SW 1271 (cell line): ENCODE results near the gene CACNA1C.

Source experiments
- DNase-seq, 2 experiments: peaks; one replicate each; lab custom pipeline; 2025; lab: John Stamatoyannopoulos, UW

Gene CACNA1C

DNA sequence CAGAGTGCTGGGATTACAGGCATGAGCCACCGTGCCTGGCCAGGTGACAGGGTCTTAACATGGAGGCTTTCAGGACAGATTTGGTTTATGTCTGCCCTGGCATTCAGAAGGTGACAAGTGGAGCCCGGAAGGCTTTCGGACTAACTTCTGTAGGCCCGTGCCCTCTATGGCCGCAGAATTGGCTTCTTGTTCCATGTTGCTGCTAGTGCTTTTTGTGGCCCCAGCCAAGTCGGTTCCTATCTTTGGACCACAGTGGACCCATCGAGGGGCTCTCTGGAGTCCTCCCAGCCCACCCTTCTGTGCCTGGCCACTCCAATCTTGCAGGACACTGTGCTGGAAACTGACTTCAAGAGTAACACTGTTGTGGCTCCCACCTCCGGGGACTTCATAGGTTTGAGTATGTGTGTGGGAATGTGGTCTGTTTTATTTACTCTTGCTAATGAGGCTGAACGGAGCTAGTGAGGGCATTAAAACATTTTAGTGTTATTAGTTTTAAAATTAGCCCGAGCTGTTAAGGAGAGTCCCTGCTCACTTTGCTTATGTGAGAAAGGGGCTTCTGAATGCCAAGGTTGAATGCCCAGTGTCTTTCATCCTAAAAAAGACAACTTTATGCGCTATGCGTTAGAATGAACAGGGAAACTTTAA, 245.9 kb downstream of the CACNA1C start:
- DNase-seq, result no peak

DNA sequence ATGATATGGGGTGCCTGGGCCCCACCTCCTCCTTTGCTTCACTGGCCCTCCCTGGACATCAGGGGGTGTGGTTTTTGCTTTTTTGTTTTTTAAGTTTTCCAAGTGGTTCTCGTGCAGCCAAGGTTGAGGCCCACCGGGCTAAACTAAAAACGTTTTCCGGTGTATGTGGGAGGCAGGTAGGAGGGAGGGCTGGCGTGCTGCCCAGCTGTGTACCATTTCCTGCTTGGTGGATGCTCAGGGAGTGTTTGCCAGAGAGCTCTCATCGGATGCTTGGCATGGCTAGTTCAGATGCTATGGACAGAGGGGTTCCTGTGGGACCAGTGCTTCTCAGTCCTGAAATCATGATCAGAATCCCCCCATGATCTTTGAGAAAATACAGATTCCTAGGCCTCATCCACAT, 246.4 kb downstream of the CACNA1C start:
- no peak for DNase-seq

DNA sequence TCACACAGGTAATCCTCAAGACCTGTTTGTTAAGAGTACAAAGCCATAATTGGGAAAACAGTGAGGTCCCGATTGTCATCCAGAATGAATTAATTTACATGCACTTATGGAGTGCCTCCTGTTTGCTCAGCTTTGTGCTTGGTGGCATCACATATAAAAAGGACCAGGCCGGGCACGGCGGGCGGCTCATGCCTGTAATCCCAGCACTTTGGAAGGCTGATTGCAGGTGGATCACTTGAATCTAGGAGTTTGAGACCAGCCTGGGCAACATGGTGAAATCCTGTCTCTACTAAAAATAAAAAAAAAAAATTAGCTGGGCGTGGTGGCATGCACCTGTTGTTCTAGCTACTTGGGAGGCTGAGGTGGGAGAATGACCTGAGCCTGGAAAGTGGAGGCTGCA, 247.4 kb downstream of the CACNA1C start:
- no peak for DNase-seq

DNA sequence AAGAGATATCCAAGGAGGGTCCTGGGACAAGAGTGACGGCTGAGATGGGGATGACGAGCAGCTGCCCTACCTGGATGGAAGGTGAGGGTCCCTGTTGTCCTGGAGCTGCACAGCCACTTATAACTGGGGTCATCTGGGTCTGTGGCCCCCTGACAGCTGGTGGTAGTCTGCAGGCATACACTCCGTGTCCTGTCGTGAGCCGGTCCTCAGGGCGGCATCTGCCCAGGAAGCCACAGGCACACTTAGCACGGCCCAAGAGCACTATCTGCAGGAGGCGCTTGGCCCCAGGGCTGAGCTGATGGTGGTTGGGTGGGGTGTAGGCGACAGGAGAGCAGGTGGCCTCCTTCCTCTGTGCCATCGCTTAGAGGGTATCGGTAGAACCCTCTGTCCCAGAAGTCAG, 248.1 kb downstream of the CACNA1C start:
- no peak for DNase-seq

DNA sequence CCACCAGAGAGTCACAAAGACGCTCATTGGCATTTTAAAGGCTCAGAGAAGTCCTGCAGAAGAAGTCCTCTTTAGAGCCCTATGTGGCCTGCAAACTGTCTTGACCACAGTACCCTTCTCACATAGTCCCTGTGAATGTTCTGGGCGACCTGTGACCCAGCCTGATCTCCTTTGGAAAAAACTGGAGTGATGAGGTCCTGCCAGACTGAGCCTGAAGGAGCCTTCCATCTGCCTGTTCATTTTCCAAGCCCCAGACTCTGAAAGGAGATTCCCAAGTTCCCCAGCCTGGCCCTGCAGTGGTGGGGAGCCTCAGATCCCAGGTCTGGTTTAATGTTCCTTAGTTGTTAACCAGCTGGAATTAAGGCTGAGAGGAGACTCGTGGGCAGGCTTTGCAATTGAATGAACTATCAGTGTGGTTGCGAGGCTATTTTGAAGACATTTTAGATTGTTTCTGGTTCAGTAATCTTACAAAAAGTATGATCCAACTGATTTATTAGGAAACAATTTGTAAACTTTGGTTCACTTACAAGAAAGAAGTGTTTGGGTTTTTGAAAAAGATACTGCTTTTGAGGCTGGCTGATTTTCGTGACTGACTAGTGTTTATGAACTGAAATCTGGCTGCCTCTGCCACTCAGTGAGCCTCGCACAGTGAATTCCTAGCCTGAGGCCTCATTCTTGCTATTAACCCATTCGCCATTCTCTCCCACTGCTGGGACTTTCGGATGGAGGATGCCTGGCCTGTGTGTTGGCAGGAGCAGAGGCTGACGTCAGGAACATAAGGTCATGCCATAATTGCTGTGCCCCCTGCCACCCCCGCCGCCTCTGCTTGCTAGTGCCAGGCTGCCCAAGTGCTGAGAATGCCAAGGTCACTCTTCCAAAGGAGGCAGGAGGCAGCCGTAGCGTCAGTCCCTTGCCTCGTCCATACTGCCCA, 249.0 kb downstream of the CACNA1C start:
- DNase-seq, result no peak

DNA sequence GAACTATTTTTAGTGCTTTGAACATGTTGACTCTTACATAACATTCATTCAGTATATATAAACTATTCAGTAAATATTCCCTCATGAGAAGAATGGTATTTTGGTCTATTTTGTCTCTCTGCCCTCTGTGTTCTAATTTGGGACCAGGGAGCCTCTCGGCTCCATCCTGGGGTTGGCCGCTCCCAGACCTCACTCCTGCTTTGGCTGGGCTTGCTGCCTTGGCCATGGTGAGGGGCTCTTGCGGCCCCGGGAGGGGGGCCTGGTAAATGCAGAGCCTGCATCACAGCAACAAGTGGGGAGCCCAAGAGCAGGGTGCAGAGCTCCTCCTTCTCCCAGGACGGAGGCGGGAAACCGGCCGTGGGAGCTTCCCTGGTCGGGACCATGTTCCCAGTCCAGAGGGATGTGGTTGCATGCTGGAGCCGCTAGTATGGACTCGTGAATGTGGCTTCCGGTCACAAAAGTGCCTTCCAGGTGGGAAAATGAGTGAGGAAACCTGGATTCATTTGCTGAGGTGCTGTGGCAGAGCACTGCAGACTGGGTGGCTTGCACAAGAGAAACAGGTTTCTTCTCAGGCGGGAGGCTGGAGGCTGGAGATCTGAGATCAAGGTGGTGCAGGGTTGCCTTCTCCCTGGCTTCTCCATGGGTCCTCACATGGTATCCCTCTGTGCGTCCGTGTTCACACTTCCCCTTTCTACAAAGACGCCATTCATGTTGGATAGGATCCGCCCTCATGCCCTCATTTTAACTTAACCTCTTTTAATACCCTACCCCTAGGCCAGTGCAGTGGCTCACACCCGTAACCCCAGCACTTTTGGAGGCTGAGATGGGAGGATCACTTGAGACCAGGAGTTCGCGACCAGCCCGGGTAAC, 250.2 kb downstream of the CACNA1C start:
- no peak for DNase-seq

DNA sequence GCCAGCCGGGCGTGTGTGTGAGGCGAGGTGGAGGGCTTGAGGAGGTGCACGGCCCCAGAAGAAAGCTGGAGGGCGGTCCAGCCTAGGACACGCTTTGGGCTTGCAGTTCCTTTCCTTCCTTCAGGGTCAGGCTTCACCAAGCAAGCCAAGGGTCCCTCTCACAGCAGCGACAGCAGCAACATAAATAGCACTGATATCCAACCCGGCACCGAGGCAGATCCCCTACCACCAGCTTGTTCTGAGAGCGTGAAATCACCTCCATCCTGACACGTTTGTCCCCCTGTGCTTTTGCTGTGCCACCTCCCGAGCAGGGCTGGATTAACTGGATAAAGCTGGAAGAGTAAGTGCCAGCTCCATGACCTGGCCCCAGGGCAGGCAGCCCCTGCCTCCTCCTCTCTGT, 251.4 kb downstream of the CACNA1C start:
- no peak for DNase-seq

DNA sequence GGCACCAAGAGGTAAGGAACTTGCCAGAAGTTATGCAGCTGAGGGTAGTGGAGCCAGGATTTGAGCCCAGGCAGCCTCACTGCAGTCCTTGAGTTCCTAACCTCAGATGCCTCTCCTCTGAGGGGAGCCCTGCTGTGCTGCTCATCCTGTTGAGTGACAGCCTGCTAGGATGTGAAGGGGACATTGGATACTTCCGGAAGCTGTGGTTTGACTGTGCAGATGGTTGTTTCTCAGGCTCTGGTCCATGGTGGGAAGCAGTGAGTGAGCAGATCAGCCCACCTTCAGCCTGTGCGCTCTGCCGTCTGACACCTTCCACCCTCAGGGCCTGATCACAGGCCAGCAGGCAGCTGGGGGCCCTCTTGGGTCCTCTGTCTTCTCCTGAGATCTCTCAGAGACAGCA, 253.2 kb downstream of the CACNA1C start:
- DNase-seq, result no peak

DNA sequence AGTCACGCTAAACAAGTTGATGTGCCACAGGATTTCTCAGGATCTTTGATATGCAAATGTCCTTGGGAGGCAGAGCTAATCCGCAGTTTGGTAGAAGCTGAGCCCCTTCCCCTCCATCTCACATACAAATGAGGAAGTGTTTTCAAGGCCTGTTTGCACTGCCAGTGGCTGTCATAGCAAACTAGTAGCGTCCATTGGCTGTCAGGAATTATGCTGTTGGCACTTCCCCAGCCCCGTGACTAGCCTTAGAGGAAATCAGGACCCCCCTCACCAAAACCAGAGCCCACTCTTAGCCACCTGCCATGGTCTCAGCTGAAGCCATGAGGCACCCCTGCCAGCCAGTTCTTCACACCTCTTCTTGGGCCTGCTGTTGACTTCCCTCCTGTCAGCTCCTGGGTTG, 253.9 kb downstream of the CACNA1C start:
- no peak for DNase-seq

DNA sequence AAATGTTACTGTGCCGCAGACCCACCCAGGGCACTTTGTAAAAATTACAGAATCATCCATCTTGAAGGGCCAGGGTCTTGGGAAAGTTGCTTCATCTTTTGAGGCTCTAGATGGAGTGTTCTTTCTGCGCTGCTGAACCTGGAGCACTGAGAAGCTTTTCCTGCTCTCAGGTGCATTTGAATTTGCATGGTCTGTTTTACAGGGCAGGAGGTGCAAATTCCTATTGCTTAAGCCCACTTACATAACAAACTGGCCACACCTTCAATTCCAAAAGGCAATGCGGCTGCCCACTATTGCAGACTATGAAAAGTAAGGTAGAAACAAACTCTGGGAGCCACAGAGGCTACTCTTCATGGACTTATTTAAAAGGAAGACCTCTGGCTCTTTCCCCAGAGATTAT, 254.8 kb downstream of the CACNA1C start:
- DNase-seq, result no peak

DNA sequence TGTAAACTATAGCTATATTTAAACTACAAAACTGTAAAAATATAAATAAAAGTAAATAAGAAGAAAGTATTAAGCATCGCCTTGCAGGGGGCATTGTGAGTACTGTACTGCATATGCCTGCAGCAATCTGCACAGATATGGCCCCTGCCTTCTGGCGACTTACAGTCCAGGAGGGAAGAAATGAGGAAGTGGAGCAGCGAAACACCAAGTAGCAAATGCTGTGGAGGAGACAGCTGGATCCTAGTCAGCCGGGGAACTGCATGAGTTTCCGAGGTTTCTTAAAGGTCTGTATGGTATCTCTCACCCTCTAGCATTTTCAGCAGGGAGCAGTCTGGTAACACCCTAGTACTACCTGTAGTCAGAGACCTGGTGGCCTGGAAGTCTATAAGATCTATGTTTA, 256.9 kb downstream of the CACNA1C start:
- DNase-seq, result no peak

DNA sequence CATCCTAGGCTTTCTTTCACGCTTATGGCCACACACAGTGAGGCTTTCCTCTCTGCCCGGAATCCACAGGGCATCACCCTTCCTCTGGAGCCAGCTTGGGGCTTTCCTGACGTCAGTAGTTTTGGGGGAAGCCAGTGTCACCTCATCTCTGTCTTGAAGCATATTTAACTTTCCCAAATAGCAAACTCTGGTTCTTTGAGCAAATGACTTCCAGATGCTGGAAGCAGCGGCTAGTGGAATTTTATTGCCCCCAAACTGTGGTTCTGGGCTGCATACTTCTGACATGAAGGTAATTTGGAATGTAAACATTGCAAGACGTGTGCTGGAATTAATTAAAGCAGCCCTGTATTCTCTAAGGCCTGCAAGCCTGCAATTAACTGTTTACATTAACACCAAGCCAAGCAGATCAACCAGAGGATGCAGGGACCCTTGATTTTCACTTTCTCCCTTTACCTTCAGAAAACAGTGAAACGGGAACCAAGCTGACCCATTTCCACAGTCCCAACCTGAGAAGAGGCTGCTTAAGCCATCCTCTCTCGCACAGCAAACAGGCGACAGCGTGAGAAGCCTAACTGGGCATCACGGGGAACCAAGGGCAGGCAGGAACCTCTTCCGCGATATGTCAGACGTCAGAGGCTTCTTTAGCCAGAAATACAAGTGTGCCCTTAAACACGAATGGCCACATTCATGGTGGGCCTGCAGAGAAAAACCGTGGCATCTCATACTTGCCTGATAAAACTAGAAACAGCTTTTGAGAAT, 258.4 kb downstream of the CACNA1C start:
- no peak for DNase-seq

DNA sequence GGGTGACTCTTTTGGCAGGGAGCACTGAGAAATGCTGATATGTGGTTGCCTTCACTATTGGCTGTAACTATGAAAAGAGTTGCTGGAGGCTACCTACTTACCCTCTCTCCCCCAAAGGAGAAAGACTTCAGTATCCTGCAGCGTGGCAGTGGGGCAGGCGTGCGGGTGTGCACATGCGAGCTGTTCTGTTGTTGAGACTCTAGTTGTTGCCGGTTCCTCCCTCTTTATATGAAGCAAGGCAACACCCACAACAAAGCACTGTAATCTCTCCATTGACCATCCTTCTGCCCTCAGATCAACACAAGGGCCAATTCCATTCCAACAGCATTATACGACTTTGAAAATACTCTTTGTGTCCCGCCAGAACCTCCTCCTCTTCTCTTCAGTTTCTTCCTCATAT, 259.4 kb downstream of the CACNA1C start:
- DNase-seq, result no peak

DNA sequence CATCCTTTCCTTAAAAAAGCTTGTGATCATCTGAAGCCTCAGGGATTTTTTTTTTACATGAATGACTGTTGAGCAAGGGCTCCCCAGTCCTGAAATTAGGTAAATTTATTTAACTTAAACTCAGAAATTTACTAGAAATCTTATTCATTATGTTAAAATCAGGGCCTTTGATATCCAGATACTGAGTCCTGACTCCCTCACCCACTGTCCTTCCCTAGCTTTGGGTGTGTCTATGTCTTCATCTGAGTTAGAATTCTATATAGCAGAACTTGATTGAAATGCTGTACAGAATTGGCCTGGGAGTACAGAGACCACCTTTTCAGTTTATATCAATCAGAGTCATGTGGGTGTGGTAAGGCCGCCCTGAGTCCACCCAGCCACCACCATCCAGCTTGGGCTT, 260.0 kb downstream of the CACNA1C start:
- DNase-seq, result no peak

DNA sequence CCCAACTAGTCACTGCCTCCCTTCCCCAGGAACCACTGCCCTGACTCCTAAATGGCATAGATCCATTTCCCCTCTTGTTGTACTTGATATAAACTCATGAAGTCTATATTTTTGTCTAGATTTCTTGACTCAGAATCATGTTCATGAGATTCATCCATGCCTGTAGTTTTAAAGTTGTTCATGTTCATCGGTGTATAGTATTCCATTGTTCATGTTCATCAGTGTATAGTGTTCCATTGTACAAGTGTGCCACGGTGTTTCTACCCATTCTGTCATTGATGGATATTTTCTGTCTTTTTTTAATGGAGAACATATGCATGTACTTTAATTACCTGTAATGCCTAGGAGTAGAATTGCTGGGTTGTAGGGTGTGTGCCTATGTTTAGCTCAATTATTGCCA, 261.7 kb downstream of the CACNA1C start:
- no peak for DNase-seq

DNA sequence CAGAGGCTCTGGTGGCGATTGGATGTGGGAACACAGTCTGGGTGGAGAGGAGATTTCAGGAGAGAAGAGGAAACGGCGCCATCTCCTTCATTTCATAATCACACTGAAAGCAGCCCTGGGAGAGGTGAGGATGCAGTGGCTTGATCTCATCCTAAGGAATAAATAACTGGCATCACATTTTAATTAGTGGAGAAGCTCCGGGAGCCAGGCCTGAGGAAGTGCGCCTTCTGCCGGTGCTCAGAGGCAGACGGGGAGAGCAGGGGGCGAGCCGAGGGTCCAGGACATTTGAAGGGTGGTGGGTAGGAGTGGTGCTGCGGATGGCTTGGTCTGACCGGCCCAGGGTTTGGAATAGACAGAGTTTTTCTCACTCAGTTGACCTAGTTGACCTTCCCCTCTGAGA, 265.0 kb downstream of the CACNA1C start:
- no peak for DNase-seq

DNA sequence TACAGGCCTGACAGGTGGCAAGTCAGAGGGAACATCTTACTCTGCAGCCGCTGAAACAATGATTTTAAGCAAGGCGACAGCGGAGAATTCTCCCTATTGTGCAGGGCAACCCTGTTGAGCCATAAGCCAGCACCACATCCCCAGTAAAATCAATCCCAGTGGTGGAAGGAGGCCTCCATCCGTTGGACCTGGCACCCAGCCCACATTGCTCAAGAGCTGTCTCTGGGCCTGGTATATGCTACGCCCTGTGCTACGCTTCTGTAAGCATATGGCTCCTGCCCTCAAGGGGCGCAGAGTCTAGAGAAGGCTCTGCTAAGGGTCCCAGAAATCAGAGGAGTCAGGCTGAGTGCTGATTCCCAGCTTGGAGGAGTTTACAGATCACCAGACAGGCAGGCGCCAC, 265.5 kb downstream of the CACNA1C start:
- DNase-seq, result no peak

DNA sequence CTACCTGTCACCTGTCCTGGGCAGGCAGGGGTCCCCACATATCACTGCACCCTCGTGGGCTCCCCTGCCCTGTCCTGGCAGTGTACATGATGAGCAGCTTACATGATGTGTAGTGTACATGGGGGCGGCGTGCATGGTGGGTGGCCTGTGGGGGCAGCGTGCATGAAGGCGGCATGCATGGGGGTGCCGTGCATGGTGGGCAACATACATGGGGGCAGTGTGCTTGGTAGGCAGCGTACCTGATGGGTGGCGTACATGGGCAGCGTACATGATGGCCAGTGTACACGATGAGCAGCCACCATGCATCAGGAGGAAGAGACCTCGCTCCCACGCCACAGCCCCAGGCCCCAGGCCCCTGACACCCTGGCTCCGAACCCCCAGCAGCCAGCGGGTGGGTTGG, 266.3 kb downstream of the CACNA1C start:
- DNase-seq, result no peak

DNA sequence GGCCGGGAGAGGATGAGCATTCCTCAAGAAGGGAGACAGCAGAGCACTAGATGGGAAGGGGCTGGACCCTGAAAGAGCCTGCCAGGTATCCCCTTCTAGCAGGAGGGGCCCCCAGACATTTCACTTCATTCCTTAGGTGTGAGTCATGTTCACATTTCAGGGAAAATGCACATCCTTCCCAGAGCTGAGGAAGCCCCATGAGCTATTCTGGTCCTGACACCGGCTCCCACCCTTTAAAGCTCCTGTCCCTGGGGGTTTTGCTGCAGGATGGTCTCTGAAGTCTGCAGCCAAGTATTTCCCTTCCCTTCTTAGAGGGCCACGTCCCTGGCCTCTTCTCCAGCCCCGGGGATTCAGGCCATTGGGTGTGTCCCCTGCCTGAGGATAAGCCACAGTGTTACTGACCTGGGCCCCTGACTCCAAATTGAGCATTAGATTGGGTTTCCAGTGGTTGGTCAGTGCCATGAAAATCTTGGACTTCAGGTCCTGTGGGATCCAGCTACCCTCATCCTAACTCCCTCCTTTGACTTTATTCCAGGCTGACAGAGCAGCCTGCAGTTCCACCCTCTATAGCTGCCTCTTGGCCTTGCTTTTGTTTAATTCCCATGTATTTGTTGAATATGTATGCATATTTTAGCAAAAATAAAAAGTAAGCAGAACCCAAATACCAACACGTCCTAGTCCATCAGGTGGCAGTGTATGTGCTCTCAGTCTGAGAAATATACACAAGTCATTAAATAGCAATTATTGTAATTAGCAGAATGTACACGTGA, 267.1 kb downstream of the CACNA1C start:
- no peak for DNase-seq

DNA sequence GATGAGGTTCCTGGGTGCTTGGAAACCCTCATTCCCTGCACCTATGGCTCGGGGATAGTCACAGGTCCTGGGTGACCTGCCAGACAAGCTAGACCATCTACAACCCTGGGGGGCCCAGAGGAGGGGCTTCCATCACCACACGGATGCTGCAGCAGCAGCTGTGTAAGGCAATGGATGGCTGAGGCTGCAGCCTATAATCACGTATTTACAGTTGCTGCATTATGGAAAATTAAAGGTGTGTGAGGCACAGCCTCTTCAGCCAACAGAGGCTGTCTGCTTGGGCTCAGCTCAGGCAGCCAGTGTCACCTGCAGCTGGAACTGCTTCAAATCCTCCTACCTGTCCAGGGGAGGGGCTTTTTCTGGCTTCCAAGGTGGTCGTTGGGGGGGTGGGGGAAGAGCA, 268.1 kb downstream of the CACNA1C start:
- no peak for DNase-seq

DNA sequence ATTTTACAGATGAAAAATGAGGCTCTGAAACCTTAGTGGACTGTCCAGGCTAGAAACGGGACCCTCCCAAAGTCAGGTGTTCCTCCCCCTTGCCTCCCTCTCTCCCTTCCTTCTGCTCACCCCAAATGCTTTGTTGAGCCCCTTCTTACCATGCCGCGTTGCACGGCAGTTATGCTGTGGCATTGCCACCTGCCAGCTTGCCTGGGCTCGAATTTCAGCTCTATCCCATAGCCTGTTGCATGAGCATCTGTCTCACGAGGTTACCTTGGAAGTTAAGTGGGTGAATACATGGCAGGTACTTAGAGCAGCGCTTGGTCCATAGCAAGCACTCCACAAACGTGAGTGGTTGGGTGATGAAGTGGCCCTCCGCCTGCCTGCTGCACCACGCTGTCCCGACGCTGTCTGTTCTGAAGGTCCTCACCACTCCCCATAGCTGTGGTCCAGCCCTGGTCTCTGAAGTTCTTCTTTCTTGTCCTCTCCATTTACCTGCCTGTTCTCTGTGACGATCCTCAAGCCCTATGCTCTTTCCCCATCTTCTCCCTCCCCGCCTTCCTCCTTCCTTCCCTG, 269.9 kb downstream of the CACNA1C start:
- no peak for DNase-seq
